HPDE6-E6E7 (cell line): ENCODE measurements around the gene APLF.
"Not testable (repeated sequence)": the region's sequence is repeated elsewhere in the genome, so short reads cannot be mapped to it uniquely, and the experiment has no call there.

ENCODE experiments used
- DNase-seq: peaks from one replicate; pipeline ENCODE4 v3.0.0; 2011; ENCODE audit warnings: missing footprints; ENCODE audit errors: extremely low spot score

APLF gene

GRCh38 chr2:68475576-68475975, 8.2 kb downstream of the APLF start:
- no peak for DNase-seq

- no peak for DNase-seq
Observed at GRCh38 chr2:68476454-68476853, 9.1 kb downstream of the APLF start.

- no peak for DNase-seq
Observed at GRCh38 chr2:68478688-68479087, 11.3 kb downstream of the APLF start.

- DNase-seq: no peak
Observed at GRCh38 chr2:68482296-68482820, 15.0 kb downstream of the APLF start.

- no peak for DNase-seq
Observed at GRCh38 chr2:68483011-68483410, 15.6 kb downstream of the APLF start.

- no peak for DNase-seq
Observed at GRCh38 chr2:68487773-68488355, 20.5 kb downstream of the APLF start.

GRCh38 chr2:68488605-68489004, 21.2 kb downstream of the APLF start:
- not testable (repeated sequence) for DNase-seq

- DNase-seq: no peak
Observed at GRCh38 chr2:68489282-68489681, 21.9 kb downstream of the APLF start.

- no peak for DNase-seq
Observed at GRCh38 chr2:68491582-68491981, 24.2 kb downstream of the APLF start.

GRCh38 chr2:68499133-68499532, 31.7 kb downstream of the APLF start:
- DNase-seq: no peak

- no peak for DNase-seq
Observed at GRCh38 chr2:68500649-68501048, 33.3 kb downstream of the APLF start.

GRCh38 chr2:68501768-68502167, 34.4 kb downstream of the APLF start:
- no peak for DNase-seq

GRCh38 chr2:68505603-68506159, 38.3 kb downstream of the APLF start:
- DNase-seq: no peak

- DNase-seq: no peak
Observed at GRCh38 chr2:68506170-68506569, 38.8 kb downstream of the APLF start.

- DNase-seq: no peak
Observed at GRCh38 chr2:68512326-68512725, 44.9 kb downstream of the APLF start.

- no peak for DNase-seq
Observed at GRCh38 chr2:68512966-68513365, 45.6 kb downstream of the APLF start.

- no peak for DNase-seq
Observed at GRCh38 chr2:68514316-68514929, 47.0 kb downstream of the APLF start.

GRCh38 chr2:68516051-68516955, 48.9 kb downstream of the APLF start:
- no peak for DNase-seq

GRCh38 chr2:68519236-68519635, 51.9 kb downstream of the APLF start:
- no peak for DNase-seq

- no peak for DNase-seq
Observed at GRCh38 chr2:68521037-68521436, 53.7 kb downstream of the APLF start.

GRCh38 chr2:68526943-68527342, 59.6 kb downstream of the APLF start:
- DNase-seq: not testable (repeated sequence)
